ENCODE data around the gene ERBIN. TPM values are rescaled to one million over a fixed set of nuclear protein-coding genes. Genes with fewer than 3 reads are reported as not detected.

Gene ERBIN
- total and polyA plus RNA-seq, 10 of the 15 experiments (the other 5 are each of a cell fraction or from before 2014, with no cell fraction given) = 9.5 to 91.1 (median 49.4) TPM

DNA sequence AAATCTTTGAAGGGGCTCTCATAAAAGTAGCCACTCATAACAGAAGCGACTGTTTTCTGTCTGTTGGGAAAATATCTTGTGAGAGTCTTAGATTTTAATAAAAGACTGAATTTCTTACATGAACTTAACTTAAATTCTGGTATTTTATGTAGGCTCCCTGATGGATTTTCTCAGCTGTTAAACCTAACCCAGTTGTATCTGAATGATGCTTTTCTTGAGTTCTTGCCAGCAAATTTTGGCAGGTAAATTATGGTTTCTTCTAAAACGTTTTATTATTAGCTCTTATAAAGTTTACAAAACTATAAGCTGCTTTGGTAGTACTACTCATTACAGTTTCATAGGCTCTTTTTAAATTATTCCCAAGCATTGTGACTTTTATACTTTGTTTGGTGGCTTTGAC, 87.0 kb downstream of the ERBIN start (continued):
- no peak for TF ChIP-seq FOS (IDR thresholded peaks at IDR 0.05; ENCODE audit: borderline replicate concordance, extremely low read depth, insufficient read length)

GRCh38 chr5:66013906-66014305, 87.5 kb downstream of the ERBIN start:
- H3K27ac ChIP-seq (ENCODE audit: control insufficient read depth, insufficient read depth) = no peak overlapping the region
- intact Hi-C loops (cut with micrococcal nuclease; ENCODE audit: unreplicated experiment) (loop anchor here (5.0 to 10.0 kb wide), 2 partner anchors 87 to 269 kb away; partner anchors contain the start of gene ERBIN), in situ Hi-C loops (cut with MboI) (no loop called here)
- no peak overlapping the region for H2AFZ ChIP-seq (ENCODE audit: control insufficient read depth, low read depth, low read length)
- no peak overlapping the region for H3K4me3 ChIP-seq
- peaks cover 0 to 18% of the 10 kb centered on the region in 2 experiments; a peak in 1 of 4 replicates for H3K36me3 ChIP-seq (ENCODE audit: control insufficient read depth in 2 of 2, insufficient read depth in 2 of 2, low read length in 1 of 2)
- POLR2A ChIA-PET = no interaction called here
- H4K20me1 ChIP-seq (ENCODE audit: control insufficient read depth, insufficient read depth) = no peaks in the 10 kb centered on the region
- H3K4me1 ChIP-seq (ENCODE audit: control insufficient read depth, insufficient read depth, low read length) = peaks cover 5% of the 10 kb centered on the region; the same call in 1 of the 2 replicates
- H3K27me3 ChIP-seq (replicated peaks in 1 of 2; ENCODE audit: control insufficient read depth in 2 of 2, insufficient read depth in 2 of 2, low read length in 1 of 2) = no peaks in the 10 kb centered on the region
- FAIRE-seq (no peak), ATAC-seq (no peak), DNase-seq (ENCODE audit: low read depth, low spot score) (no peak)
- no peaks in the 10 kb centered on the region for H3K9me3 ChIP-seq (replicated peaks; ENCODE audit: control insufficient read depth, insufficient read depth, low read length)
- H3K9ac ChIP-seq (ENCODE audit: control insufficient read depth, insufficient read depth, low read length) = no peak overlapping the region
- H3K4me2 ChIP-seq (ENCODE audit: control insufficient read depth, insufficient read depth) = no peak overlapping the region
- CTCF ChIA-PET = interaction anchor here (1.5 to 1.8 kb wide), 2 partner anchors 12 to 271 kb away, joined by 3 to 5 read pairs; no protein-coding TSS in a partner anchor
- SMC1A ChIA-PET (ENCODE audit: uncharacterized antibody, unreplicated experiment) = interaction anchor here (1.1 to 1.6 kb wide), 2 partner anchors 12 to 24 kb away, joined by 3 read pairs; no protein-coding TSS in a partner anchor
- no TSS peak for BruUV-seq (replicated peaks)
- WGBS (ENCODE audit: insufficient coverage, insufficient replicate concordance, low lambda C conversion rate, missing lambda C conversion rate) = 97% methylated on average over 1 of the region's 1 CpG
- RAD21 ChIA-PET (ENCODE audit: unreplicated experiment) = no interaction called here
- TF ChIP-seq POLR2AphosphoS2 (IDR thresholded peaks at IDR 0.05; ENCODE audit: low read depth, low read length) (no peak), SIN3A (IDR thresholded peaks at IDR 0.05; ENCODE audit: low read depth, low read length) (no peak), LARP7 (IDR thresholded peaks at IDR 0.05) (no peak), RAD51 (IDR thresholded peaks at IDR 0.05) (no peak), NR2C1 (IDR thresholded peaks at IDR 0.05) (no peak)
- peaks cover 8% of the 10 kb centered on the region for H3K79me2 ChIP-seq (ENCODE audit: control insufficient read depth, insufficient read depth, low read length)

All from GM12878 (cell line).